C4-2B (cell line): Measurements from ENCODE around the gene ANP32A.

Experiments used
- H3K27ac ChIP-seq: fragments of 450-650 bp; 2 replicates; pipeline ENCODE4 v1.5.1; 2017
- ZFX ChIP-seq: fragments of 450-650 bp; IDR thresholded peaks from 2 replicates; pipeline ENCODE4 v1.6.1; 2017
- TF ChIP-seq, protein P1 (sequence below): fragments of 450-650 bp; conservative IDR thresholded peaks from 2 replicates; pipeline ENCODE4 v1.5.1; 2017; ENCODE audit warnings: mild to moderate bottlenecking

The ANP32A gene

DNA sequence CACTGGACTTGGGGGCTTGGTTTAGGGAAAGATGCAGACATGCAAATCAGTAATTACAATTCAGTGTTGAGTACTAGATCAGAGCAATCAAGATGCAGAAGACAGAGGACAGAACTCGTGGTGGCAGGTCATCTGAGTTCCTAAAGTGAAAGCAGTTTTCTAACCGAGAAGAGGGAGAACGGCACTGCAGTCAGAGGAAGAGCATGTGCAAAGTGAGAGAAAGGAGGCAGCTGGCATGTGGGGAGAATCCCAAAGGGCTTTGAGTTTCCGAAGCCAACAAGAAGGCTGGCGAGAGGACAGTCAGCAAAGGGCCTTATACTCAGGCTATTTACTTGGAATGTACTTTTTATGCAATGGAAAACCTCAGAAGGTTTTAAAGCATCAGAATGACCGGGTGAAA is 87.0 kb downstream of the ANP32A start:
- no peak overlapping the region for H3K27ac ChIP-seq
- TF ChIP-seq, protein P1, sequence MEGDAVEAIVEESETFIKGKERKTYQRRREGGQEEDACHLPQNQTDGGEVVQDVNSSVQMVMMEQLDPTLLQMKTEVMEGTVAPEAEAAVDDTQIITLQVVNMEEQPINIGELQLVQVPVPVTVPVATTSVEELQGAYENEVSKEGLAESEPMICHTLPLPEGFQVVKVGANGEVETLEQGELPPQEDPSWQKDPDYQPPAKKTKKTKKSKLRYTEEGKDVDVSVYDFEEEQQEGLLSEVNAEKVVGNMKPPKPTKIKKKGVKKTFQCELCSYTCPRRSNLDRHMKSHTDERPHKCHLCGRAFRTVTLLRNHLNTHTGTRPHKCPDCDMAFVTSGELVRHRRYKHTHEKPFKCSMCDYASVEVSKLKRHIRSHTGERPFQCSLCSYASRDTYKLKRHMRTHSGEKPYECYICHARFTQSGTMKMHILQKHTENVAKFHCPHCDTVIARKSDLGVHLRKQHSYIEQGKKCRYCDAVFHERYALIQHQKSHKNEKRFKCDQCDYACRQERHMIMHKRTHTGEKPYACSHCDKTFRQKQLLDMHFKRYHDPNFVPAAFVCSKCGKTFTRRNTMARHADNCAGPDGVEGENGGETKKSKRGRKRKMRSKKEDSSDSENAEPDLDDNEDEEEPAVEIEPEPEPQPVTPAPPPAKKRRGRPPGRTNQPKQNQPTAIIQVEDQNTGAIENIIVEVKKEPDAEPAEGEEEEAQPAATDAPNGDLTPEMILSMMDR, result no peak
- TF ChIP-seq ZFX, result no peak

DNA sequence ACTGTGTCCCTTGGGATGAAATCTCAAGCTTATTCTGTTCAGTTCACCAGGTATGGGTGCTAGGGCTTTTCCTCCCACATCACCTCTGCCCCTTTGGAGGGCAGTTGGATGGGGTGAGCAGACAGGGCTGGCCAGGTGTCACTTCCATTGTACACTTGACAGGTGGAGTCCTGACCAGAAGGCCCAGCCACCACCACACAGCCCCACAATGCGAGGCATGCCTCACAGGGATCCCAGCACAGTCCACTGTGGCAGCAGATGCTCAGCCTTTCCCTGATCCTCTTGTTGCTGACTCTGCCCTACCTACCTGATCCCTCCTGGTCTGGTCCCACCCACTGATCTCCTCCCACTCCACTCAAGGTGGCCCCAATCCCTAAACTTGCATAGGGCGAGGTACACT is 88.2 kb downstream of the ANP32A start:
- TF ChIP-seq, protein P1, result no peak
- TF ChIP-seq ZFX, result no peak

DNA sequence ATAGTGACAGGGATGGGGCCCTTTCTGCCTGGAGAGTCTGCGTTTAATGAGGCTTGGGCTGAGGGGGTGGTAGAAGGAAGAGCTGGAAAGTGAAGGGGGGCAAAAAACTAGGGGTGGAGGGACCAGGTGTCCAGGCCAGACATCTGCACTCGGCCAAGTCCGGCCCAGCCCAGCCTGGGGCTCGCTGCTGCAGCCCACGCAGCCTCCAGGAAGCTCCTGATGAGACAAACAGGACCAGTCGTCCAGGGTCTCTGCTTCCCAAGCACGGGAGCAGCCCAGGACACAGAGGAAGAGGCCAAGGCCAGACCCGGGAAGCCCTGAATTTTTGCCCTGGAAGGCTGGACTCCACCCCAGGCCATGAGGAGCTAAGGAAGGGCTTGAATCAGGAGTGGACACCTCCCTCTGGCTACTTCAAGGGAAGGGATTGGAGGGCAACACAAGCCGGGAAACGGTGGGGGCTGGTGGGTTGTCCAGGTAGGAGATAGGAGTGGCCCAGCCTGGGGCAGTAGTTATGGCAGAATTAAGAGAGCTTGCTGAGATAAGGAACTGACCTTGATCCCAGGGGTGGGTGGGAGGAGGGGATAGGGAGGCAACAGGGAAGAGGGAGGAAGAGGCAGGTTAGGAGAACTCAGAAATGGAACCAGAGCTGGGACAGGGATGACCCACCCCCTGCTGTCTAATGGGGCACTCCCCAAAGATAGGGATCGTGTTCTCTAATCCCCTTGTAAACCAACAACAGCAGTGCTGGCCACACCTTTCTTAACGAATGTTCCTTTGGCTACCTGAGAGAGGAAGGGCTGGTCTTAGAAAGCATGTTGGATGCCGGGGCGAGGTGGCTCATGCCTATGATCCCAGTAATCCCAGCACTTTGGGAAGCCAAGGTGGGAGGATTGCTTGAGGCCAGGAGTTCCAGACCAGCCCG is 89.5 kb downstream of the ANP32A start:
- TF ChIP-seq, protein P1, result no peak
- no peak for TF ChIP-seq ZFX
- no peak overlapping the region for H3K27ac ChIP-seq

More for the DNA sequence above, 88.2 kb downstream of the ANP32A start:
- no peak overlapping the region for H3K27ac ChIP-seq

DNA sequence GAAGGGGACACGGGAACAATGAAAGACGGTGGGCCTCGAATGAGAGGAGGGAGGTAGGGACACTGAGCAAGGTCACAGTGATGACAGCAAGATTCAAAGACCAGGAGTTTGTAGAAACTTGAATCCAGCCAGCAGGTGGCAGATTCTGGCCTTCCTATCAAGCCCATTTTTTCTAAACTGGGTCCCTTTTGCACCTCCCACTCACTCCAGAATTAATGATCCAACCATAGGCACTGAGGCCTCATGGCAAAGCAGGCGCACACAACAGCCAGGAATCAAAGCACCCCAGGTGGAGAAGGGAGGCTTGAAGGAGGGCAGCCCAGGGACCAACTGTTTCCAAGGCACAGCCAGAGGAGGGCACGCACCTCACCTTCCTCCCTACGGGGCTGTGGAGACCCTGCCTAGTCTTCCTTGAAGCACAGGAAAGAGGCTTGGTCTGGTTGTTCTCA is 90.2 kb downstream of the ANP32A start:
- no peak overlapping the region for H3K27ac ChIP-seq
- TF ChIP-seq, protein P1, result peak; percentile 68
- TF ChIP-seq ZFX, result no peak

DNA sequence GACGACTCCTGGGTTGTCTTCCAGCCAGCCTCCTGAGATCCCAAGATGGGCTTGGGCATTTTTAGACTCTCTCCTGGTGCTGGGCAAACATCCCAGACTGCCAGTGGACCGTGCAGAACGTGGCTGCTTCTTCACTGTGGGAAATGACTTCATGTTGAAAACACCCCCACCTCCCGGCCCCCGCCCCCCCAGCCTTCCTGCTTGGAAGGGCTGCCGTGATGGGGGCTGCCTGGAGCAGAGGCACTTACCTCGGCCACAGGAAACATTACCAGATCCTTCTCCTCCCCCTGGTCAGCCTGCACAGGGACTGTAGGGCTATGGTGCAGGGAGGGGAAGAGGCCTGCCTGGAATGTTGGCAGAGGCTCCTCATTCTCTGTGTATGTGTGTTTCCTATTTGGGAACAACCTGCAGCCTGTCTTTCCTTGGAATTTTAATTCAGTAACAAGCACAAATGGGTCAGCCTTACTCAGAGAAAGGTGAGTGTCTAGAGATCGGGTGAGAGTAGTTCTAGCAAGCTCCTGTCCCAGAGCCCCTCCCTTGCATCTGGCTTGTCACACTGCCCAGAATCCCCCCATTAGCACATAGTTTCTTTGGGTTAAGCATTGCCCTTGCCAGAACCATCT is 90.8 kb downstream of the ANP32A start:
- no peak overlapping the region for H3K27ac ChIP-seq
- TF ChIP-seq ZFX, result no peak
- TF ChIP-seq, protein P1, result no peak
